Measurements from ENCODE around the gene VWDE.

Gene VWDE

DNA sequence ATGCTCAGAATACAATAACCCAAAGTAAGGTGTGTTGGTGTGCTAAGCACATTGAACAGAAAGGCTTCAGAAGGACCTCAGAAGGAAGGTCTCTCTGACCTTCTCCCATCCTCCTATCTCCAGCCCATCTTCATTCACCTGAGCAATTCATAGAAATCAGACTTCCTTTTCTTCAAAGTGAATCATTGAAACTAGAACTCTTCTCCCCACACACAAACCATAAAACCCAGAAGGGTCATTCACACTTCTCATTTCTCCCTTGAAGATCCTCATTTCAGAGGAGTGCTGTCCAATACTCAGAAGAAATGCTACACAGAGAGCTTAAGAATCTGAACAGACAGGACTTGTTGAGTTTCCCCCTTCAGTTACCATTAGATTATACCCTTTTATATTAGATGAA lies 89.5 kb downstream of the VWDE start:
- TF ChIP-seq TAF1 (IDR thresholded peaks at IDR 0.05; ENCODE audit: borderline replicate concordance, insufficient read depth, low read length) (no peak), FOXP2 (optimal IDR thresholded peaks at IDR 0.05; ENCODE audit: borderline replicate concordance, extremely low read depth, extremely low read length, insufficient read depth) (no peak), POLR2AphosphoS5 (IDR thresholded peaks at IDR 0.05; ENCODE audit: low read depth, low read length) (no peak), SIN3A (IDR thresholded peaks at IDR 0.05; ENCODE audit: borderline replicate concordance, insufficient read depth, low read length) (no peak)
- TF ChIP-seq, protein P1, sequence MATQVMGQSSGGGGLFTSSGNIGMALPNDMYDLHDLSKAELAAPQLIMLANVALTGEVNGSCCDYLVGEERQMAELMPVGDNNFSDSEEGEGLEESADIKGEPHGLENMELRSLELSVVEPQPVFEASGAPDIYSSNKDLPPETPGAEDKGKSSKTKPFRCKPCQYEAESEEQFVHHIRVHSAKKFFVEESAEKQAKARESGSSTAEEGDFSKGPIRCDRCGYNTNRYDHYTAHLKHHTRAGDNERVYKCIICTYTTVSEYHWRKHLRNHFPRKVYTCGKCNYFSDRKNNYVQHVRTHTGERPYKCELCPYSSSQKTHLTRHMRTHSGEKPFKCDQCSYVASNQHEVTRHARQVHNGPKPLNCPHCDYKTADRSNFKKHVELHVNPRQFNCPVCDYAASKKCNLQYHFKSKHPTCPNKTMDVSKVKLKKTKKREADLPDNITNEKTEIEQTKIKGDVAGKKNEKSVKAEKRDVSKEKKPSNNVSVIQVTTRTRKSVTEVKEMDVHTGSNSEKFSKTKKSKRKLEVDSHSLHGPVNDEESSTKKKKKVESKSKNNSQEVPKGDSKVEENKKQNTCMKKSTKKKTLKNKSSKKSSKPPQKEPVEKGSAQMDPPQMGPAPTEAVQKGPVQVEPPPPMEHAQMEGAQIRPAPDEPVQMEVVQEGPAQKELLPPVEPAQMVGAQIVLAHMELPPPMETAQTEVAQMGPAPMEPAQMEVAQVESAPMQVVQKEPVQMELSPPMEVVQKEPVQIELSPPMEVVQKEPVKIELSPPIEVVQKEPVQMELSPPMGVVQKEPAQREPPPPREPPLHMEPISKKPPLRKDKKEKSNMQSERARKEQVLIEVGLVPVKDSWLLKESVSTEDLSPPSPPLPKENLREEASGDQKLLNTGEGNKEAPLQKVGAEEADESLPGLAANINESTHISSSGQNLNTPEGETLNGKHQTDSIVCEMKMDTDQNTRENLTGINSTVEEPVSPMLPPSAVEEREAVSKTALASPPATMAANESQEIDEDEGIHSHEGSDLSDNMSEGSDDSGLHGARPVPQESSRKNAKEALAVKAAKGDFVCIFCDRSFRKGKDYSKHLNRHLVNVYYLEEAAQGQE (IDR thresholded peaks at IDR 0.05; ENCODE audit: insufficient read depth in 1 of 2, low read depth in 2 of 2, low read length in 2 of 2), result no peak

GRCh38 chr7:12305502-12305901 lies 98.2 kb downstream of the VWDE start:
- TF ChIP-seq POLR2AphosphoS5 (IDR thresholded peaks at IDR 0.05; ENCODE audit: low read depth, low read length) (no peak), FOXP2 (optimal IDR thresholded peaks at IDR 0.05; ENCODE audit: borderline replicate concordance, extremely low read depth, extremely low read length, insufficient read depth) (no peak), SIN3A (IDR thresholded peaks at IDR 0.05; ENCODE audit: borderline replicate concordance, insufficient read depth, low read length) (no peak), TAF1 (IDR thresholded peaks at IDR 0.05; ENCODE audit: borderline replicate concordance, insufficient read depth, low read length) (no peak)
- TF ChIP-seq, protein P1 (IDR thresholded peaks at IDR 0.05; ENCODE audit: insufficient read depth in 1 of 2, low read depth in 2 of 2, low read length in 2 of 2), result no peak

DNA sequence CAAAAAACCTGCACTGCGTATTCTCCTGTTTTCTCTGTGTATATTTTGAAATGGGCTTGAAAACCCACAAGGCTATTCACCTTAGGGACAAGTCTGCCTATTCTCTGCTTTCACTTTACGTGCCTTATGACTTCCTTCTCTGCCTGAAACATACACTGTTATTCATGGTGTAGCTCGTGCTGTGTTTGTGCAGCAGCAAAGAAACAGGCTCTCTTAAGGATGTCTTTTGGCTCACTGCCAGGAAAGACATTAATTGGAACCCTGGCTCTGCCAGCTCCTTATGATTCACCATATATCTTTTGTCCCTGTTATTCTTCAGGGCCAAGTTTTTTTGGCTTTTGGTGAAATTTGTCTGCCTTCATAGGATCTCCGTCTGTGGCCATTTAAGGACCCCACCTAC lies 100.2 kb downstream of the VWDE start:
- TF ChIP-seq SIN3A (IDR thresholded peaks at IDR 0.05; ENCODE audit: borderline replicate concordance, insufficient read depth, low read length), result no peak
- no peak for TF ChIP-seq POLR2AphosphoS5 (IDR thresholded peaks at IDR 0.05; ENCODE audit: low read depth, low read length)

DNA sequence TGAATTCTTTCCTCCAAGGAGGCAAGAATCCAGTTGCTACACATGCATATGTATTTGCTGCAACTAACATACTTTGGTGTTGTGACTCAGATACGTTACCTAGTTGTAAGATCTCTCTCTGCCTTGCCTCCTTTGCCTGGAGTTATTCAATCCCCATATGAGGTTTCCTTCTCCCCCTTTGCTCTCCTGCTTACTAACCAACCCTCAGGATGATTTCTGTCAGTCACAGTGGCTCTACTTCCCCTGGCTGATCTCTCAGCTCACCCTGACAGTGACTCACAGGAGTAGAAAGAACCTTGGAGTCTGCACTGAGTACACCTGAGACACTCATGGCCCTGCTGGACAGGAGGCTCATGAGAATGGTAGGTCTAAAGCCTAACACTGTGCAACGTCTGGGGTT lies 100.6 kb downstream of the VWDE start:
- TF ChIP-seq, protein P1 (IDR thresholded peaks at IDR 0.05; ENCODE audit: insufficient read depth in 1 of 2, low read depth in 2 of 2, low read length in 2 of 2), result no peak
- TF ChIP-seq TAF1 (IDR thresholded peaks at IDR 0.05; ENCODE audit: borderline replicate concordance, insufficient read depth, low read length) (no peak), POLR2AphosphoS5 (IDR thresholded peaks at IDR 0.05; ENCODE audit: low read depth, low read length) (no peak), SIN3A (IDR thresholded peaks at IDR 0.05; ENCODE audit: borderline replicate concordance, insufficient read depth, low read length) (no peak)

DNA sequence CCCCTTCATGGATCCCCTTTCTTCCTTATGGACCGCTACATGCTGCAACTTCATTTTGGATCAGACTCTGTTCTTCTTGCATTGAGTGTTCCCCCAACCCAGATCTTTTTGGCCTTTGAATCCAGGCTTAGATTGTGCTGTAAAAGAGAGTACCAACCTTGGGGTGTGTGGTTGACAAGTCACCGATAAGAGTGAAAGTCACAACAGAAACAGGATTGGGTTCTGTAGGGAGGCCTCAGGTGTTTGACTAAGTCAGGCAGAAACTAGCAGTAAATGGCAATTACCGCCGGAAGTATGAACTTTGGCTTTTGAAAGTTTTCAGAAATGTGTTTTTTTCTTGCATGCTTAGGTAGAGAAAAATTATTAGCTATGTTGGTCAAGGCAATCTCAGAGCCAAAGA lies 103.2 kb downstream of the VWDE start:
- TF ChIP-seq, protein P1 (IDR thresholded peaks at IDR 0.05; ENCODE audit: insufficient read depth in 1 of 2, low read depth in 2 of 2, low read length in 2 of 2), result no peak
- no peak for TF ChIP-seq POLR2AphosphoS5 (IDR thresholded peaks at IDR 0.05; ENCODE audit: low read depth, low read length)
- no peak for TF ChIP-seq SIN3A (IDR thresholded peaks at IDR 0.05; ENCODE audit: borderline replicate concordance, insufficient read depth, low read length)
- TF ChIP-seq FOXP2 (optimal IDR thresholded peaks at IDR 0.05; ENCODE audit: borderline replicate concordance, extremely low read depth, extremely low read length, insufficient read depth), result no peak
- no peak for TF ChIP-seq TAF1 (IDR thresholded peaks at IDR 0.05; ENCODE audit: borderline replicate concordance, insufficient read depth, low read length)
